Vagina (tissue), 2 donors: ENCODE data around the gene FSIP1. TPM values are rescaled to one million over a fixed set of nuclear protein-coding genes. Genes with fewer than 3 reads are reported as not detected.

Experiments used
- DNase-seq, 2 donors: peaks; one replicate each; pipeline ENCODE4 v3.0.0-alpha.2; 2017; ENCODE audit errors: extremely low spot score in 2 of 2
- H3K27ac ChIP-seq: fragments of 200-600 bp; sonication (generic); one replicate; pipeline ENCODE4 v1.5.1; 2019
- H3K27me3 ChIP-seq: fragments of 200-600 bp; sonication (generic); one replicate; pipeline ENCODE4 v1.5.1; 2019
- H3K36me3 ChIP-seq, 2 donors: fragments of 200-600 bp; sonication (generic); one replicate each; pipeline ENCODE4 v1.5.1; 2017 to 2019
- H3K4me1 ChIP-seq: fragments of 200-600 bp; sonication (generic); one replicate; pipeline ENCODE4 v1.5.1; 2019
- H3K4me3 ChIP-seq, 2 donors: fragments of 200-600 bp; sonication (generic); 1 replicate in 1 of 2; 2 replicates in 1 of 2; pipeline ENCODE4 v1.5.1; 2016 to 2019
- H3K9me3 ChIP-seq: fragments of 200-600 bp; sonication (generic); one replicate; pipeline ENCODE4 v1.5.1; 2019
- CTCF ChIP-seq, 3 experiments: fragments of 450-650 bp in 2 of 3; fragments of 200-600 bp in 1 of 3; sonication (generic) in 1 of 3; IDR thresholded peaks; one replicate each; pipeline ENCODE4 v1.5.1; 2017 to 2019; ENCODE audit warnings: antibody characterized with exemption in 3 of 3, mild to moderate bottlenecking in 2 of 3, moderate library complexity in 2 of 3
- POLR2A ChIP-seq, 2 donors: fragments of 450-650 bp; IDR thresholded peaks; one replicate each; pipeline ENCODE4 v1.6.1; 2017; ENCODE audit warnings: antibody characterized with exemption in 2 of 2, mild to moderate bottlenecking in 2 of 2, moderate library complexity in 2 of 2
- POLR2AphosphoS5 ChIP-seq, 2 donors: sonication (generic); formaldehyde crosslinking; IDR thresholded peaks; one replicate each; pipeline ENCODE4 v1.9.0; 2017; ENCODE audit warnings: antibody characterized with exemption in 2 of 2, mild to moderate bottlenecking in 2 of 2, low read depth in 1 of 2; ENCODE audit not compliant: insufficient read depth in 1 of 2
- intact Hi-C: fragments of 100-400 bp; cut with DNase I; formaldehyde crosslinking; loops from one replicate; pipeline ENCODE4 v1.15.1; 2023
- total RNA-seq: library from RNA; depleted of rRNA; stranded (reverse); fragments of >200 nt; gene quantifications from one replicate; pipeline ENCODE4 v1.2.3, GENCODE V29; 2016

FSIP1 gene
- total RNA-seq, 1 donor from 2014 or later: 0.98 TPM

- no peaks in the 10 kb centered on the region for H3K36me3 ChIP-seq
- H3K27ac ChIP-seq: no peak overlapping the region
- no peaks in the 10 kb centered on the region for H3K9me3 ChIP-seq
- H3K4me1 ChIP-seq: no peaks in the 10 kb centered on the region
- DNase-seq: no peak
- TF ChIP-seq POLR2AphosphoS5 (IDR thresholded peaks at IDR 0.05; ENCODE audit: insufficient read depth in 1 of 2, low read depth in 1 of 2) (no peak), POLR2A (IDR thresholded peaks at IDR 0.05) (no peak), CTCF (IDR thresholded peaks at IDR 0.05) (no peak)
- no peak overlapping the region for H3K4me3 ChIP-seq
- intact Hi-C loops: no loop called here
- no peaks in the 10 kb centered on the region for H3K27me3 ChIP-seq
These were observed 164.4 kb downstream of the FSIP1 start for GRCh38 chr15:39618063-39618823.

DNA sequence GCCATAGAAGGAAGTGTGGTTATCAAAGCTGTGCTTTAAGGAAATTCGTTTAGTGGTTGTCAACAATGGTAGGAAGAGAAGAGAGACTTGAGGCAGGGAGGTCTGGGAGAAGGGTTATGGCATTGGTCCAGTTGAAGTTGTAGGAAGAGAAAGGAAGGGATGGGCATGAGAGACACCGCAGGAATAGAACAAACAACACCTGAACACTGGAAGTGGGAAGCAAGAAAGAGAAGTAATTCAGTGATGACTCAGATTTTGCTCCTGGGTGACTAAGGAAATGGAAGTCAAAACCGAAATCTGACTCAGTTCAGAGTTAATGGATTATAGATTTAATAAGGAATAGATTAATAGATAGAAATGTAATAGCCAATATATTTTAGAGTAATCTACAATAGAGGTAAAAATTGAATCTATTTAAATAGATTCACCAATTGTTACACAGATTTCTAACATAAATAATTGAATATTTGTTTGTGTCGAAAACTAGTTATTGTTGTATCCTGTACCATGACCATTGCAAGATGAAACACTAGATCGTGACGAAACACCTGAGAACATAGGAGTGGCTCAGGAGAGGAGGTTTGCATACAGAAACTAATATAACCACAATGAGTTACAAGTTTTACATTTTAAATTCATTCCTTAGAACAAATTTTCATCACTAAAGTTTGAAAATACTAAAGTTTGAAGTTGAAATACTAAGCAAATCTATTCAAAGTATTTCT lies 165.7 kb downstream of the FSIP1 start:
- Histone ChIP-seq H3K4me3 (no peak overlapping the region), H3K9me3 (no peaks in the 10 kb centered on the region), H3K27me3 (no peaks in the 10 kb centered on the region), H3K4me1 (no peaks in the 10 kb centered on the region), H3K36me3 (no peaks in the 10 kb centered on the region), H3K27ac (no peak overlapping the region)
- intact Hi-C loops: no loop called here
- DNase-seq: no peak
- TF ChIP-seq POLR2AphosphoS5 (IDR thresholded peaks at IDR 0.05; ENCODE audit: insufficient read depth in 1 of 2, low read depth in 1 of 2) (no peak), CTCF (IDR thresholded peaks at IDR 0.05) (no peak)

DNA sequence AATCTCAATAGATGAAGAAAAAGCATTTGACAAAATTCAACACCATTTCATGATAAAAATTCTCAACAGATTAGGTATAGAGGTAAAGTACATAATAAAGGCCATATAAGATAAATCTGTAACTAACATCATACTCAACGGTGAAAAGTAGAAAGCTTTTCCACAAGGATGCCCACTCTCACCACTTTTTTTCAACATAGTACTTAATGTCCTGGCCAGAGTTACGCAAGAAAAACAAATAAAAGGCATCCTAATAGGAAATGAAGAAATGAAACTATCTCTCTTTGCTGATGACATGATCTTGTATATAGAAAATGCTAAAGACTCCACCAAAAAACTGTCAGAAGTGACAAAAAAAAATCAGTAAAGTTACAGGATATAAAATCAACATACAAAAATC lies 168.8 kb downstream of the FSIP1 start:
- no peaks in the 10 kb centered on the region for H3K36me3 ChIP-seq
- no peak overlapping the region for H3K4me3 ChIP-seq
- no peak overlapping the region for H3K27ac ChIP-seq
- H3K4me1 ChIP-seq: no peaks in the 10 kb centered on the region
- H3K27me3 ChIP-seq: no peaks in the 10 kb centered on the region
- peaks cover 10% of the 10 kb centered on the region for H3K9me3 ChIP-seq
- DNase-seq: no peak
- intact Hi-C loops: no loop called here
- no peak for TF ChIP-seq CTCF (IDR thresholded peaks at IDR 0.05)
- TF ChIP-seq POLR2A (IDR thresholded peaks at IDR 0.05): no peak
- no peak for TF ChIP-seq POLR2AphosphoS5 (IDR thresholded peaks at IDR 0.05; ENCODE audit: insufficient read depth in 1 of 2, low read depth in 1 of 2)

DNA sequence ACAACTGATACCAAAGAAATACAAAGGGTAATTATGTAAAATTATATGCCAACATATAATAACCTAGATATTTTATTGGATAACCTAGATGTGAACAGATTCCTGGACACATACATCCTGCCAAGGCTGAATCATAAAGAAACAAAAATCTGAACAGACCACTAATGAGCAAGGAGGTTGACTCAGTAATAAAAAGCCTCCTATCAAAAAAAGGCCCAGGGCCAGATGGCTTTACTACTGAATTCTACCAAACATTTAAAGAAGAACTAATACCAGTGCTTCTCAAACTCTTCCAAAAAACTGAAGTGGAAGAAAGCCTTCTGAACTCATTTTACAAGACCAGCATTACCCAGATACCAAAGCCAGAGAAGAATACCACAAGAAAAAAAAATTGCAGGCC lies 169.4 kb downstream of the FSIP1 start:
- no peaks in the 10 kb centered on the region for H3K27me3 ChIP-seq
- H3K36me3 ChIP-seq: no peaks in the 10 kb centered on the region
- no peak overlapping the region for H3K27ac ChIP-seq
- peaks cover 10% of the 10 kb centered on the region for H3K9me3 ChIP-seq
- no peak for TF ChIP-seq POLR2AphosphoS5 (IDR thresholded peaks at IDR 0.05; ENCODE audit: insufficient read depth in 1 of 2, low read depth in 1 of 2)
- no peak for TF ChIP-seq CTCF (IDR thresholded peaks at IDR 0.05)
- no peak for TF ChIP-seq POLR2A (IDR thresholded peaks at IDR 0.05)
- H3K4me1 ChIP-seq: no peaks in the 10 kb centered on the region
- H3K4me3 ChIP-seq: no peak overlapping the region
- intact Hi-C loops: no loop called here
- DNase-seq: no peak

- TF ChIP-seq CTCF (IDR thresholded peaks at IDR 0.05): no peak
- no peak for TF ChIP-seq POLR2AphosphoS5 (IDR thresholded peaks at IDR 0.05; ENCODE audit: insufficient read depth in 1 of 2, low read depth in 1 of 2)
- no peak for TF ChIP-seq POLR2A (IDR thresholded peaks at IDR 0.05)
- H3K27me3 ChIP-seq: no peaks in the 10 kb centered on the region
- DNase-seq: no peak
- intact Hi-C loops: no loop called here
- H3K27ac ChIP-seq: no peak overlapping the region
- H3K9me3 ChIP-seq: peaks cover 10% of the 10 kb centered on the region
- H3K4me1 ChIP-seq: no peaks in the 10 kb centered on the region
- H3K4me3 ChIP-seq: no peak overlapping the region
- H3K36me3 ChIP-seq: no peaks in the 10 kb centered on the region
These were observed 172.0 kb downstream of the FSIP1 start for GRCh38 chr15:39610665-39611064.
